Fibroblast of lung (primary cell): ENCODE data around the gene IFNG-AS1. TPM values are rescaled to one million over a fixed set of nuclear protein-coding genes. Genes with fewer than 3 reads are reported as not detected.

ENCODE experiments used
- DNase-seq, 2 donors: peaks; one replicate each; pipeline versions ENCODE4 v3.0.0 to v3.0.0-alpha.2; 2010; ENCODE audit warnings: low read depth in 2 of 2
- H2AFZ ChIP-seq: 2 replicates; pipeline ENCODE4 v1.5.1; 2012; ENCODE audit warnings: low read length, control low read depth, inconsistent platforms
- H3K27ac ChIP-seq: 2 replicates; pipeline ENCODE4 v1.5.1; 2011; ENCODE audit warnings: low read length, control low read depth; ENCODE audit not compliant: insufficient read depth
- H3K27me3 ChIP-seq: 2 replicates; pipeline ENCODE4 v1.5.1; 2011; ENCODE audit warnings: mild to moderate bottlenecking, low read length; ENCODE audit not compliant: control insufficient read depth, insufficient read depth
- H3K36me3 ChIP-seq: 2 replicates; pipeline ENCODE4 v1.5.1; 2011; ENCODE audit warnings: low read length; ENCODE audit not compliant: control insufficient read depth, insufficient read depth
- H3K4me1 ChIP-seq: 2 replicates; pipeline ENCODE4 v1.5.1; 2011; ENCODE audit warnings: low read length; ENCODE audit not compliant: control insufficient read depth, insufficient read depth; ENCODE audit errors: extremely low read depth
- H3K4me2 ChIP-seq: 2 replicates; pipeline ENCODE4 v1.5.1; 2011; ENCODE audit warnings: low read length, control low read depth; ENCODE audit not compliant: insufficient read depth; ENCODE audit errors: extremely low read depth
- H3K4me3 ChIP-seq, 4 experiments: fragments of 200-600 bp in 1 of 4; sonication (generic) in 1 of 4; replicated peaks in 1 of 4; 2 replicates each; pipeline ENCODE4 v1.5.1; 2011 to 2016; ENCODE audit warnings: low read length in 4 of 4, low read depth in 3 of 4, mild to moderate bottlenecking in 3 of 4, control low read depth in 2 of 4, inconsistent platforms in 1 of 4, mixed read lengths in 1 of 4; ENCODE audit not compliant: insufficient read depth in 1 of 4; ENCODE audit errors: control extremely low read depth in 1 of 4
- H3K79me2 ChIP-seq: 2 replicates; pipeline ENCODE4 v1.5.1; 2012; ENCODE audit warnings: mild to moderate bottlenecking, low read length, inconsistent platforms; ENCODE audit not compliant: control insufficient read depth, insufficient read depth
- H3K9ac ChIP-seq: 2 replicates; pipeline ENCODE4 v1.5.1; 2011; ENCODE audit warnings: mild to moderate bottlenecking, low read length, control low read depth; ENCODE audit not compliant: insufficient read depth
- H3K9me3 ChIP-seq: 2 replicates; pipeline ENCODE4 v1.5.1; 2012; ENCODE audit warnings: low read depth, low read length; ENCODE audit not compliant: control insufficient read depth, insufficient read depth
- H4K20me1 ChIP-seq: 2 replicates; pipeline ENCODE4 v1.5.1; 2011; ENCODE audit warnings: low read length; ENCODE audit not compliant: control insufficient read depth, insufficient read depth; ENCODE audit errors: extremely low read depth
- CTCF ChIP-seq, 2 donors: IDR thresholded peaks in 1 of 2; conservative IDR thresholded peaks in 1 of 2; 1 replicate in 1 of 2; 2 replicates in 1 of 2; pipeline ENCODE4 v1.5.1; 2011 to 2012; ENCODE audit warnings: low read length in 2 of 2, control low read depth in 1 of 2, inconsistent platforms in 1 of 2, low read depth in 1 of 2, mild to moderate bottlenecking in 1 of 2
- EZH2 ChIP-seq: IDR thresholded peaks from 2 replicates; pipeline ENCODE4 v1.5.1; 2012; ENCODE audit warnings: low read length, control low read depth, mild to moderate bottlenecking; ENCODE audit errors: missing control alignments
- polyA plus RNA-seq, 2 donors: library from polyadenylated mRNA; depleted of rRNA in 1 of 2; stranded (reverse) in 1 of 2; unstranded in 1 of 2; fragments of >200 nt; gene quantifications; 2 replicates each; pipeline ENCODE4 v1.2.1, GENCODE V29; 2011 to 2012; ENCODE audit warnings: missing spikeins in 1 of 2
- total RNA-seq: library from RNA; depleted of rRNA; stranded (reverse); fragments of >200 nt; gene quantifications from 2 replicates; pipeline ENCODE4 v1.2.1, GENCODE V29; 2014

The IFNG-AS1 gene
- total and polyA plus RNA-seq, 2 donors (not counting 1 experiment from before 2014, with no cell fraction given), result not detected

- Histone ChIP-seq H3K4me3 (no peak overlapping the region), H3K27ac (no peak overlapping the region), H3K9me3 (no peaks in the 10 kb centered on the region), H3K9ac (no peak overlapping the region), H3K27me3 (no peaks in the 10 kb centered on the region), H4K20me1 (no peaks in the 10 kb centered on the region), H2AFZ (no peak overlapping the region), H3K36me3 (no peaks in the 10 kb centered on the region), H3K4me1 (no peaks in the 10 kb centered on the region), H3K79me2 (no peaks in the 10 kb centered on the region), H3K4me2 (no peak overlapping the region)
- TF ChIP-seq CTCF (conservative IDR thresholded peaks at IDR 0.05 in 1 of 2, IDR thresholded peaks at IDR 0.05 in 1 of 2; ENCODE audit: low read depth in 1 of 2, low read length in 2 of 2), result no peak
- no peak for TF ChIP-seq EZH2
- peak in 1 of 2 donors; percentile 6 for DNase-seq
These were observed 14.5 kb downstream of the IFNG-AS1 start for GRCh38 chr12:68003777-68004176.

- no peak overlapping the region for H3K27ac ChIP-seq
- DNase-seq, result peak in 1 of 2 donors; percentile 14
- H3K36me3 ChIP-seq, result no peaks in the 10 kb centered on the region
- H3K4me3 ChIP-seq, result no peak overlapping the region
- no peak overlapping the region for H3K9ac ChIP-seq
- no peaks in the 10 kb centered on the region for H3K27me3 ChIP-seq
- no peaks in the 10 kb centered on the region for H3K9me3 ChIP-seq
- H2AFZ ChIP-seq, result no peak overlapping the region
- H3K4me1 ChIP-seq, result no peaks in the 10 kb centered on the region
- no peaks in the 10 kb centered on the region for H4K20me1 ChIP-seq
- H3K4me2 ChIP-seq, result no peak overlapping the region
- no peaks in the 10 kb centered on the region for H3K79me2 ChIP-seq
- TF ChIP-seq CTCF (conservative IDR thresholded peaks at IDR 0.05 in 1 of 2, IDR thresholded peaks at IDR 0.05 in 1 of 2; ENCODE audit: low read depth in 1 of 2, low read length in 2 of 2) (no peak), EZH2 (no peak)
These were observed 17.8 kb downstream of the IFNG-AS1 start for GRCh38 chr12:68007033-68007432.

GRCh38 chr12:68007466-68007865, 18.2 kb downstream of the IFNG-AS1 start:
- H4K20me1 ChIP-seq, result no peaks in the 10 kb centered on the region
- no peak overlapping the region for H3K4me3 ChIP-seq
- H3K9me3 ChIP-seq, result no peaks in the 10 kb centered on the region
- no peak overlapping the region for H3K27ac ChIP-seq
- no peak for TF ChIP-seq EZH2
- no peak for TF ChIP-seq CTCF (conservative IDR thresholded peaks at IDR 0.05 in 1 of 2, IDR thresholded peaks at IDR 0.05 in 1 of 2; ENCODE audit: low read depth in 1 of 2, low read length in 2 of 2)
- no peaks in the 10 kb centered on the region for H3K79me2 ChIP-seq
- peak in 1 of 2 donors; percentile 67 for DNase-seq
- H3K27me3 ChIP-seq, result no peaks in the 10 kb centered on the region
- no peak overlapping the region for H3K4me2 ChIP-seq
- H3K9ac ChIP-seq, result no peak overlapping the region
- H2AFZ ChIP-seq, result no peak overlapping the region
- no peaks in the 10 kb centered on the region for H3K36me3 ChIP-seq
- no peaks in the 10 kb centered on the region for H3K4me1 ChIP-seq
